ENCODE data around the gene WIZ. TPM values are rescaled to one million over a fixed set of nuclear protein-coding genes. Genes with fewer than 3 reads are reported as not detected.

WIZ gene
- total and polyA plus RNA-seq, 9 of the 15 experiments (the other 6 are each of a cell fraction or from before 2014, with no cell fraction given), result 0.06 to 37.5 (median 4.8) TPM

- TF ChIP-seq KAT7 (CRISPR knock-in tag; IDR thresholded peaks at IDR 0.05; ENCODE audit: borderline replicate concordance) (no peak), TEAD4 (IDR thresholded peaks at IDR 0.05; ENCODE audit: low read length) (no peak), TEAD4 (CRISPR knock-in tag; IDR thresholded peaks at IDR 0.05; ENCODE audit: borderline replicate concordance) (no peak), ZEB2 (IDR thresholded peaks at IDR 0.05) (no peak), CBX1 (IDR thresholded peaks at IDR 0.05; ENCODE audit: low read depth) (0 out of 2 replicates have a peak, but pooled peaks have one; percentile 8), ZNF197 (CRISPR knock-in tag; IDR thresholded peaks at IDR 0.05; ENCODE audit: low read depth) (peak; percentile 25; the same call in 1 of the 2 replicates), KLF13 (tag; IDR thresholded peaks at IDR 0.05; ENCODE audit: borderline replicate concordance, low read depth) (peak; percentile 75), HOXB6 (CRISPR knock-in tag; IDR thresholded peaks at IDR 0.05; ENCODE audit: borderline replicate concordance) (peak; percentile 52; the same call in 1 of the 2 replicates), MITF (IDR thresholded peaks at IDR 0.05) (0 out of 2 replicates have a peak, but pooled peaks have one; percentile 38), FOXJ2 (tag; IDR thresholded peaks at IDR 0.05) (peak; percentile 50; the same call in 1 of the 2 replicates), L3MBTL2 (IDR thresholded peaks at IDR 0.05) (peak; percentile 50; the same call in 1 of the 2 replicates), ZKSCAN1 (IDR thresholded peaks at IDR 0.05; ENCODE audit: low read depth, low read length) (peak; percentile 60; the same call in 1 of the 2 replicates), ZNF639 (CRISPR knock-in tag; conservative IDR thresholded peaks at IDR 0.05 in 1 of 2, IDR thresholded peaks at IDR 0.05 in 1 of 2) (peak in 1 of 2 experiments; percentile 73; a peak in 1 of 4 replicates), KLF1 (tag; IDR thresholded peaks at IDR 0.05) (peak; percentile 53; the same call in 1 of the 2 replicates)
- TF ChIP-seq, protein P1, sequence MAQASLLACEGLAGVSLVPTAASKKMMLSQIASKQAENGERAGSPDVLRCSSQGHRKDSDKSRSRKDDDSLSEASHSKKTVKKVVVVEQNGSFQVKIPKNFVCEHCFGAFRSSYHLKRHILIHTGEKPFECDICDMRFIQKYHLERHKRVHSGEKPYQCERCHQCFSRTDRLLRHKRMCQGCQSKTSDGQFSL (CRISPR knock-in tag; IDR thresholded peaks at IDR 0.05), result peak; percentile 67; the same call in 1 of the 2 replicates
- TF ChIP-seq, protein P1 (tag; IDR thresholded peaks at IDR 0.05), result no peak
- TF ChIP-seq, protein P2, sequence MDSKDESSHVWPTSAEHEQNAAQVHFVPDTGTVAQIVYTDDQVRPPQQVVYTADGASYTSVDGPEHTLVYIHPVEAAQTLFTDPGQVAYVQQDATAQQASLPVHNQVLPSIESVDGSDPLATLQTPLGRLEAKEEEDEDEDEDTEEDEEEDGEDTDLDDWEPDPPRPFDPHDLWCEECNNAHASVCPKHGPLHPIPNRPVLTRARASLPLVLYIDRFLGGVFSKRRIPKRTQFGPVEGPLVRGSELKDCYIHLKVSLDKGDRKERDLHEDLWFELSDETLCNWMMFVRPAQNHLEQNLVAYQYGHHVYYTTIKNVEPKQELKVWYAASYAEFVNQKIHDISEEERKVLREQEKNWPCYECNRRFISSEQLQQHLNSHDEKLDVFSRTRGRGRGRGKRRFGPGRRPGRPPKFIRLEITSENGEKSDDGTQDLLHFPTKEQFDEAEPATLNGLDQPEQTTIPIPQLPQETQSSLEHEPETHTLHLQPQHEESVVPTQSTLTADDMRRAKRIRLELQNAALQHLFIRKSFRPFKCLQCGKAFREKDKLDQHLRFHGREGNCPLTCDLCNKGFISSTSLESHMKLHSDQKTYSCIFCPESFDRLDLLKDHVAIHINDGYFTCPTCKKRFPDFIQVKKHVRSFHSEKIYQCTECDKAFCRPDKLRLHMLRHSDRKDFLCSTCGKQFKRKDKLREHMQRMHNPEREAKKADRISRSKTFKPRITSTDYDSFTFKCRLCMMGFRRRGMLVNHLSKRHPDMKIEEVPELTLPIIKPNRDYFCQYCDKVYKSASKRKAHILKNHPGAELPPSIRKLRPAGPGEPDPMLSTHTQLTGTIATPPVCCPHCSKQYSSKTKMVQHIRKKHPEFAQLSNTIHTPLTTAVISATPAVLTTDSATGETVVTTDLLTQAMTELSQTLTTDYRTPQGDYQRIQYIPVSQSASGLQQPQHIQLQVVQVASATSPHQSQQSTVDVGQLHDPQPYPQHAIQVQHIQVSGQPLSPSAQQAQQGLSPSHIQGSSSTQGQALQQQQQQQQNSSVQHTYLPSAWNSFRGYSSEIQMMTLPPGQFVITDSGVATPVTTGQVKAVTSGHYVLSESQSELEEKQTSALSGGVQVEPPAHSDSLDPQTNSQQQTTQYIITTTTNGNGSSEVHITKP (IDR thresholded peaks at IDR 0.05; ENCODE audit: partially characterized antibody), result peak; percentile 45
- TF ChIP-seq, protein P3, sequence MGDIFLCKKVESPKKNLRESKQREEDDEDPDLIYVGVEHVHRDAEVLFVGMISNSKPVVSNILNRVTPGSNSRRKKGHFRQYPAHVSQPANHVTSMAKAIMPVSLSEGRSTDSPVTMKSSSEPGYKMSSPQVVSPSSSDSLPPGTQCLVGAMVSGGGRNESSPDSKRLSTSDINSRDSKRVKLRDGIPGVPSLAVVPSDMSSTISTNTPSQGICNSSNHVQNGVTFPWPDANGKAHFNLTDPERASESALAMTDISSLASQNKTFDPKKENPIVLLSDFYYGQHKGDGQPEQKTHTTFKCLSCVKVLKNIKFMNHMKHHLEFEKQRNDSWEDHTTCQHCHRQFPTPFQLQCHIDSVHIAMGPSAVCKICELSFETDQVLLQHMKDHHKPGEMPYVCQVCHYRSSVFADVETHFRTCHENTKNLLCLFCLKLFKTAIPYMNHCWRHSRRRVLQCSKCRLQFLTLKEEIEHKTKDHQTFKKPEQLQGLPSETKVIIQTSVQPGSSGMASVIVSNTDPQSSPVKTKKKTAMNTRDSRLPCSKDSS (IDR thresholded peaks at IDR 0.05; ENCODE audit: low read depth, partially characterized antibody), result no peak
Measured at GRCh38 chr19:15379999-15380647, 69.6 kb downstream of the WIZ start (continued).

All from K562 (cell line).